Measurements from ENCODE around the gene CXCR6. TPM values are rescaled to one million over a fixed set of nuclear protein-coding genes. Genes with fewer than 3 reads are reported as not detected.
A peak's percentile ranks its signal among the peaks of the same experiment; 100 is the strongest.
"Not testable (repeated sequence)": the region's sequence is repeated elsewhere in the genome, so short reads cannot be mapped to it uniquely, and the experiment has no call there.

CXCR6 gene
- total RNA-seq, 2 donors from 2014 or later: 2.2 to 4.9 TPM

DNA sequence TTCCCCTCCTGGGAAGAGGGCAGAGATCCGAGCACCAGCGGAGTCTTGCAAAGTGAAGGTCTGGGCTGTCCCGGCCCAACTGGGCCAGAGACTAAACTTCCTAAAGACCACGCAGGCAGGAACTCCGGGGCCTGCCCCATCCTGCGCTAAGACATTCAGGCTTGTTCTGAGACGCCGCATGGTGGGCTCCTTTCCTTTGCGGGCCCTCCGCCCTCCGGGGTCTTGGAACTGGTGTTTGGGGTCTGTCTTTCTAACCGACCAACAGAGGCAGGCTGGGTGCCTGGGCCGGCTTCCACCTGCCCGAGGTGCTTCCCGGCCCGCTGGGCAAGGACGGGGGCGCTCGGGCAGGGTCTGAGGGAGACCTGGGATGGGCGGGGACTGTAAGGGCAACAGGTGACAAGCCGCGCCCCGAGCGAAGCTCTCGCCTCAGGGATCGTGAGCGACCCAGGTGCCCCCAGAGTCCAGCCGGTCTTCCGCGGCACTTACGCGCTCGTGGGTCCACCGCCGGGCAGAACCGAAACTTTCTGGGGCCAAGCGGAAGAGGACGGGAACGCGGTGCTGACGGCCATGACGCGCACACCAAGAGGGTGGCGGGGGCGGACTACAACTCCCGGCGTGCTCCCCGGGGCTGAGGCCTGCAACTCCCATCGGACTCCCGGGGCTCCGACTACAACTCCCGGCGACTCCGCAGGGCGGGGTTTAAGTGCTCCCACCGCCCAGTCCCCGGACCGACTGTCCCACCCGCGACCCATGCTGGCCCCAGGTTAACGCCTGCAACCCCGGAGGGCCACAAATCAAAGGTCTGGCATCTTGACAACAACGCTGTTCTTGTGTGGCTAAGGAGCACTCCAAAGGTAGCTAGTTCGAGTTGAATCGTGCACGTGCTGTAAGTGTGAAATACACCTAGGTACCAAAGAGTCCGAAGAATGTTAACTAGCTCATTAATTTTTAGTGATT is 52.2 kb downstream of the CXCR6 start, which contains the start of gene FYCO1:
TSS of gene FYCO1 (minus strand) at position 589 of the 957 bp plus-strand sequence. CDS start 10,914 bp downstream, outside the sequence.
- DNase-seq (ENCODE audit: low spot score) (peak; percentile 83), ATAC-seq (ENCODE audit: insufficient number of reproducible peaks, low FRiP score, low read depth) (peak; percentile 66)
- H3K36me3 ChIP-seq: no peaks in the 10 kb centered on the region
- no peaks in the 10 kb centered on the region for H3K27me3 ChIP-seq (replicated peaks; ENCODE audit: insufficient read depth)
- peak within 1 kb of the TSS; percentile 88 for H3K4me3 ChIP-seq
- peak within 1 kb of the TSS; percentile 98 to 100 for H3K27ac ChIP-seq
- no peaks in the 10 kb centered on the region for H3K9me3 ChIP-seq
- TF ChIP-seq, protein P1, sequence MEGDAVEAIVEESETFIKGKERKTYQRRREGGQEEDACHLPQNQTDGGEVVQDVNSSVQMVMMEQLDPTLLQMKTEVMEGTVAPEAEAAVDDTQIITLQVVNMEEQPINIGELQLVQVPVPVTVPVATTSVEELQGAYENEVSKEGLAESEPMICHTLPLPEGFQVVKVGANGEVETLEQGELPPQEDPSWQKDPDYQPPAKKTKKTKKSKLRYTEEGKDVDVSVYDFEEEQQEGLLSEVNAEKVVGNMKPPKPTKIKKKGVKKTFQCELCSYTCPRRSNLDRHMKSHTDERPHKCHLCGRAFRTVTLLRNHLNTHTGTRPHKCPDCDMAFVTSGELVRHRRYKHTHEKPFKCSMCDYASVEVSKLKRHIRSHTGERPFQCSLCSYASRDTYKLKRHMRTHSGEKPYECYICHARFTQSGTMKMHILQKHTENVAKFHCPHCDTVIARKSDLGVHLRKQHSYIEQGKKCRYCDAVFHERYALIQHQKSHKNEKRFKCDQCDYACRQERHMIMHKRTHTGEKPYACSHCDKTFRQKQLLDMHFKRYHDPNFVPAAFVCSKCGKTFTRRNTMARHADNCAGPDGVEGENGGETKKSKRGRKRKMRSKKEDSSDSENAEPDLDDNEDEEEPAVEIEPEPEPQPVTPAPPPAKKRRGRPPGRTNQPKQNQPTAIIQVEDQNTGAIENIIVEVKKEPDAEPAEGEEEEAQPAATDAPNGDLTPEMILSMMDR (IDR thresholded peaks at IDR 0.05): no peak
- peaks cover 35 to 42% of the 10 kb centered on the region in 2 donors for H3K4me1 ChIP-seq (ENCODE audit: control insufficient read depth in 1 of 2, low read depth in 2 of 2)

DNA sequence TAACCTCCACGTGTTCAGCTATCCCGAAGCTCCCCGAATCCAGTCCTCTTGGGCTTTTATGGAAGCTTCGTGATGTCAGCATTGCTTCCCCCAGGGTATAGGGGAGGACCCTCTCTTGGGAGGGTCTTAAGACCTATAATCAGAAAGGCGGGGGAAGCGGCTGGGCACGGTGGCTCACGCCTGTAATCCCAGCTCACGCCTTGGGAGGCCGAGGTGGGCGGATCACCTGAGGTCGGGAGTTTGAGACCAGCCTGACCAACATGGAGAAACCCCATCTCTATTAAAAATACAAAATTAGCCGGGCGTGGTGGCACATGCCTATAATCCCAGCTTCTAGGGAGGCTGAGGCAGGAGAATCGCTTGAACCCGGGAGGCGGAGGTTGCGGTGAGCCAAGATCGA is 54.2 kb downstream of the CXCR6 start:
- not testable (repeated sequence) for ATAC-seq (ENCODE audit: insufficient number of reproducible peaks, low FRiP score, low read depth); H3K9me3 ChIP-seq; H3K4me3 ChIP-seq; H3K27ac ChIP-seq; DNase-seq (ENCODE audit: low spot score); H3K36me3 ChIP-seq; H3K27me3 ChIP-seq (replicated peaks; ENCODE audit: insufficient read depth)
- peaks cover 20 to 22% of the 10 kb centered on the region in 2 donors for H3K4me1 ChIP-seq (ENCODE audit: control insufficient read depth in 1 of 2, low read depth in 2 of 2)

- Histone ChIP-seq H3K4me3 (no peak overlapping the region), H3K27me3 (replicated peaks; ENCODE audit: insufficient read depth) (no peaks in the 10 kb centered on the region), H3K27ac (no peak overlapping the region), H3K9me3 (no peaks in the 10 kb centered on the region), H3K36me3 (no peaks in the 10 kb centered on the region), H3K4me1 (ENCODE audit: control insufficient read depth in 1 of 2, low read depth in 2 of 2) (peaks cover 15 to 18% of the 10 kb centered on the region in 2 donors)
- no peak for ATAC-seq (ENCODE audit: insufficient number of reproducible peaks, low FRiP score, low read depth)
- no peak for DNase-seq (ENCODE audit: low spot score)
- TF ChIP-seq, protein P1 (IDR thresholded peaks at IDR 0.05): no peak
These were observed 54.7 kb downstream of the CXCR6 start for GRCh38 chr3:45997942-45998341.

Other genes with a start within 250 kb of the CXCR6 start
- under 1 TPM in 1 of 2 donors, not detected in 1; 0.28 TPM for gene SLC6A20, start 146.9 kb upstream of the CXCR6 start, total RNA-seq
- gene LZTFL1, start 101.3 kb upstream of the CXCR6 start, total RNA-seq: 10 to 100 TPM; 22.7 to 30.9 TPM
- gene CCR9, start 56.9 kb upstream of the CXCR6 start, total RNA-seq: not detected
- gene FYCO1, start 52.4 kb downstream of the CXCR6 start, total RNA-seq: 10 to 100 TPM; 70.4 to 86.1 TPM
- not detected for gene XCR1, start 84.0 kb downstream of the CXCR6 start, total RNA-seq